Fibroblast of skin of abdomen (primary cell): ENCODE results near the gene TTL.

Experiments
- DNase-seq: peaks from one replicate; pipeline ENCODE4 v3.0.0-alpha.2; 2013

TTL gene

GRCh38 chr2:112584134-112584890 is 102.4 kb downstream of the TTL start, which contains the start of gene CHCHD5:
CHCHD5 (plus strand) TSS chr2:112584609; CDS start chr2:112584648, 39 bp downstream.
- peak; percentile 97 for DNase-seq

GRCh38 chr2:112584891-112585250 is 102.9 kb downstream of the TTL start:
- DNase-seq, result no peak

GRCh38 chr2:112585400-112585799 is 103.4 kb downstream of the TTL start:
- DNase-seq, result no peak

- DNase-seq, result no peak
Observed at GRCh38 chr2:112585873-112586464, 104.0 kb downstream of the TTL start.

GRCh38 chr2:112588611-112589045 is 106.7 kb downstream of the TTL start:
- DNase-seq, result no peak
